ENCODE results near the gene NDUFB8.

- no peak for TF ChIP-seq CTCF (IDR thresholded peaks at IDR 0.05; ENCODE audit: extremely low read depth in 1 of 2, insufficient read depth in 1 of 2, low read depth in 1 of 2, low read length in 2 of 2)
- no peak for TF ChIP-seq POLR2AphosphoS5 (IDR thresholded peaks at IDR 0.05; ENCODE audit: insufficient read depth, low read depth, low read length)
- TF ChIP-seq POLR2A (IDR thresholded peaks at IDR 0.05; ENCODE audit: low read depth, low read length), result no peak
- TF ChIP-seq, protein P1, sequence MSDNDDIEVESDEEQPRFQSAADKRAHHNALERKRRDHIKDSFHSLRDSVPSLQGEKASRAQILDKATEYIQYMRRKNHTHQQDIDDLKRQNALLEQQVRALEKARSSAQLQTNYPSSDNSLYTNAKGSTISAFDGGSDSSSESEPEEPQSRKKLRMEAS (IDR thresholded peaks at IDR 0.05; ENCODE audit: insufficient read depth, insufficient read length), result no peak
- no peak for TF ChIP-seq FOS (IDR thresholded peaks at IDR 0.05; ENCODE audit: borderline replicate concordance, insufficient read depth, low read length)
- no peak for TF ChIP-seq EZH2 (IDR thresholded peaks at IDR 0.05; ENCODE audit: borderline replicate concordance, low read depth, low read length, severe bottlenecking)
These were observed 22.1 kb upstream of the NDUFB8 start for GRCh38 chr10:100551738-100552137.
